ENCODE measurements around the gene PARN. TPM values are rescaled to one million over a fixed set of nuclear protein-coding genes. Genes with fewer than 3 reads are reported as not detected.

The PARN gene
- total and polyA plus RNA-seq, 7 donors, result 10.3 to 20.9 (median 14.1) TPM

- intact Hi-C loops (cut with DNase I), result no loop called here
- ATAC-seq, result peak; percentile 82 to 95 (median 90)
- DNase-seq, result no peak
- TF ChIP-seq CTCF (IDR thresholded peaks at IDR 0.05), result no peak
- peak overlapping the region; percentile 45 for H3K4me3 ChIP-seq
- H3K4me1 ChIP-seq, result peaks cover 11% of the 10 kb centered on the region
- no peaks in the 10 kb centered on the region for H3K27me3 ChIP-seq (ENCODE audit: insufficient read depth in 3 of 3, low read length in 2 of 3)
- 35 to 68% (median 46%) methylated on average over 7 of the region's 7 CpGs for WGBS, 3 donors
- no peaks in the 10 kb centered on the region for H3K36me3 ChIP-seq (ENCODE audit: insufficient read depth in 1 of 2, low read depth in 1 of 2)
- peak overlapping the region; percentile 48 for H3K27ac ChIP-seq
- no peaks in the 10 kb centered on the region for H3K9me3 ChIP-seq
Observed at GRCh38 chr16:14458576-14458975, 171.5 kb downstream of the PARN start.

- DNase-seq, result no peak
- H3K4me3 ChIP-seq, result no peak overlapping the region
- no peaks in the 10 kb centered on the region for H3K9me3 ChIP-seq
- TF ChIP-seq CTCF (IDR thresholded peaks at IDR 0.05), result no peak
- 86 to 96% (median 89%) methylated on average over 10 of the region's 10 CpGs for WGBS, 3 donors
- ATAC-seq, result no peak
- intact Hi-C loops (cut with DNase I), result no loop called here
- H3K27ac ChIP-seq, result no peak overlapping the region
- H3K27me3 ChIP-seq (ENCODE audit: insufficient read depth in 3 of 3, low read length in 2 of 3), result no peaks in the 10 kb centered on the region
- no peaks in the 10 kb centered on the region for H3K36me3 ChIP-seq (ENCODE audit: insufficient read depth in 1 of 2, low read depth in 1 of 2)
- H3K4me1 ChIP-seq, result peaks cover 11% of the 10 kb centered on the region
Observed at GRCh38 chr16:14456793-14457481, 173.1 kb downstream of the PARN start.

GRCh38 chr16:14455573-14455972 is 174.5 kb downstream of the PARN start:
- H3K9me3 ChIP-seq, result no peaks in the 10 kb centered on the region
- H3K27ac ChIP-seq, result no peak overlapping the region
- no peak for TF ChIP-seq CTCF (IDR thresholded peaks at IDR 0.05)
- H3K27me3 ChIP-seq (ENCODE audit: insufficient read depth in 3 of 3, low read length in 2 of 3), result no peaks in the 10 kb centered on the region
- DNase-seq, result no peak
- H3K36me3 ChIP-seq (ENCODE audit: insufficient read depth in 1 of 2, low read depth in 1 of 2), result no peaks in the 10 kb centered on the region
- no peak overlapping the region for H3K4me3 ChIP-seq
- intact Hi-C loops (cut with DNase I), result no loop called here
- 44 to 68% (median 61%) methylated on average over 5 of the region's 5 CpGs for WGBS, 3 donors
- ATAC-seq, result peak in 3 of 4 donors; percentile 33 to 57 (median 35)
- peaks cover 11% of the 10 kb centered on the region for H3K4me1 ChIP-seq

- H3K36me3 ChIP-seq (ENCODE audit: insufficient read depth in 1 of 2, low read depth in 1 of 2), result no peaks in the 10 kb centered on the region
- TF ChIP-seq CTCF (IDR thresholded peaks at IDR 0.05), result no peak
- no peaks in the 10 kb centered on the region for H3K27me3 ChIP-seq (ENCODE audit: insufficient read depth in 3 of 3, low read length in 2 of 3)
- H3K4me3 ChIP-seq, result no peak overlapping the region
- peaks cover 11% of the 10 kb centered on the region for H3K4me1 ChIP-seq
- H3K9me3 ChIP-seq, result no peaks in the 10 kb centered on the region
- intact Hi-C loops (cut with DNase I), result no loop called here
- DNase-seq, result no peak
- H3K27ac ChIP-seq, result no peak overlapping the region
- ATAC-seq, result peak in 1 of 4 donors; percentile 37
- WGBS, 3 donors, result 70 to 87% (median 73%) methylated on average over 2 of the region's 2 CpGs
Observed at GRCh38 chr16:14454391-14454790, 175.7 kb downstream of the PARN start.

- 96 to 99% (median 96%) methylated on average over 3 of the region's 3 CpGs for WGBS, 3 donors
- H3K9me3 ChIP-seq, result no peaks in the 10 kb centered on the region
- no peak for ATAC-seq
- no peak overlapping the region for H3K27ac ChIP-seq
- no peak overlapping the region for H3K4me3 ChIP-seq
- intact Hi-C loops (cut with DNase I), result no loop called here
- H3K4me1 ChIP-seq, result no peaks in the 10 kb centered on the region
- no peak for TF ChIP-seq CTCF (IDR thresholded peaks at IDR 0.05)
- no peak for DNase-seq
- H3K27me3 ChIP-seq (ENCODE audit: insufficient read depth in 3 of 3, low read length in 2 of 3), result no peaks in the 10 kb centered on the region
- H3K36me3 ChIP-seq (ENCODE audit: insufficient read depth in 1 of 2, low read depth in 1 of 2), result no peaks in the 10 kb centered on the region
Observed at GRCh38 chr16:14452066-14452465, 178.0 kb downstream of the PARN start.

Measured in psoas muscle (tissue), 8 donors.